Esophagus muscularis mucosa (tissue), 4 donors: ENCODE results near the gene SHLD2. TPM values are rescaled to one million over a fixed set of nuclear protein-coding genes. Genes with fewer than 3 reads are reported as not detected.
A peak's percentile ranks its signal among the peaks of the same experiment; 100 is the strongest.

Experiments
- DNase-seq: peaks from one replicate; pipeline ENCODE4 v3.0.0-alpha.2; 2017; ENCODE audit errors: extremely low spot score
- H3K27ac ChIP-seq, 4 donors: fragments of 200-600 bp; sonication (generic); replicated peaks in 1 of 4; 1 replicate in 3 of 4; 2 replicates in 1 of 4; pipeline ENCODE4 v1.5.1; 2016 to 2019; ENCODE audit warnings: mild to moderate bottlenecking in 1 of 4
- H3K27me3 ChIP-seq, 4 donors: fragments of 200-600 bp; sonication (generic); one replicate each; pipeline versions ENCODE4 v1.5.1 to v1.6.0; 2016 to 2019
- H3K36me3 ChIP-seq, 4 donors: fragments of 200-600 bp; sonication (generic); one replicate each; pipeline ENCODE4 v1.5.1; 2016 to 2019
- H3K4me1 ChIP-seq, 4 donors: fragments of 200-600 bp; sonication (generic); one replicate each; pipeline ENCODE4 v1.5.1; 2016 to 2019
- H3K4me3 ChIP-seq, 4 donors: fragments of 200-600 bp; sonication (generic); 1 replicate in 2 of 4; 2 replicates in 2 of 4; pipeline ENCODE4 v1.5.1; 2016 to 2019; ENCODE audit warnings: mild to moderate bottlenecking in 4 of 4, moderate library complexity in 1 of 4
- H3K9me3 ChIP-seq, 4 donors: fragments of 200-600 bp; sonication (generic); 1 replicate in 3 of 4; 2 replicates in 1 of 4; pipeline ENCODE4 v1.5.1; 2016 to 2019
- EP300 ChIP-seq: sonication (generic); formaldehyde crosslinking; IDR thresholded peaks from one replicate; pipeline ENCODE4 v1.6.1; 2017; ENCODE audit warnings: antibody characterized with exemption
- POLR2A ChIP-seq: fragments of 450-650 bp; IDR thresholded peaks from one replicate; pipeline ENCODE4 v1.6.1; 2017; ENCODE audit warnings: antibody characterized with exemption, moderate library complexity, mild to moderate bottlenecking, low read depth
- POLR2AphosphoS5 ChIP-seq, 2 donors: sonication (generic); formaldehyde crosslinking; IDR thresholded peaks; one replicate each; pipeline ENCODE4 v1.6.1; 2017; ENCODE audit warnings: antibody characterized with exemption in 2 of 2
- WGBS: methylation state at CpG from one replicate; pipeline ENCODE4 v1.1.5; 2018; 5-methylcytosine and 5-hydroxymethylcytosine counted together
- intact Hi-C: fragments of 100-400 bp; cut with DNase I; formaldehyde crosslinking; loops from one replicate; pipeline ENCODE4 v1.15.1; 2023
- total RNA-seq, 4 donors: library from RNA; depleted of rRNA; stranded (reverse); fragments of >200 nt; gene quantifications; one replicate each; pipeline versions ENCODE4 v1.1.0 to v1.2.1, GENCODE V29; 2016
- TF ChIP-seq, protein P1 (sequence below), 3 experiments: fragments of 200-600 bp in 2 of 3; fragments of 450-650 bp in 1 of 3; sonication (generic) in 2 of 3; IDR thresholded peaks; one replicate each; pipeline ENCODE4 v1.5.1; 2017 to 2019; ENCODE audit warnings: antibody characterized with exemption in 3 of 3, mild to moderate bottlenecking in 2 of 3, moderate library complexity in 1 of 3

SHLD2 gene
- total RNA-seq, 4 donors from 2014 or later, result 17.0 to 25.7 (median 22.8) TPM

DNA sequence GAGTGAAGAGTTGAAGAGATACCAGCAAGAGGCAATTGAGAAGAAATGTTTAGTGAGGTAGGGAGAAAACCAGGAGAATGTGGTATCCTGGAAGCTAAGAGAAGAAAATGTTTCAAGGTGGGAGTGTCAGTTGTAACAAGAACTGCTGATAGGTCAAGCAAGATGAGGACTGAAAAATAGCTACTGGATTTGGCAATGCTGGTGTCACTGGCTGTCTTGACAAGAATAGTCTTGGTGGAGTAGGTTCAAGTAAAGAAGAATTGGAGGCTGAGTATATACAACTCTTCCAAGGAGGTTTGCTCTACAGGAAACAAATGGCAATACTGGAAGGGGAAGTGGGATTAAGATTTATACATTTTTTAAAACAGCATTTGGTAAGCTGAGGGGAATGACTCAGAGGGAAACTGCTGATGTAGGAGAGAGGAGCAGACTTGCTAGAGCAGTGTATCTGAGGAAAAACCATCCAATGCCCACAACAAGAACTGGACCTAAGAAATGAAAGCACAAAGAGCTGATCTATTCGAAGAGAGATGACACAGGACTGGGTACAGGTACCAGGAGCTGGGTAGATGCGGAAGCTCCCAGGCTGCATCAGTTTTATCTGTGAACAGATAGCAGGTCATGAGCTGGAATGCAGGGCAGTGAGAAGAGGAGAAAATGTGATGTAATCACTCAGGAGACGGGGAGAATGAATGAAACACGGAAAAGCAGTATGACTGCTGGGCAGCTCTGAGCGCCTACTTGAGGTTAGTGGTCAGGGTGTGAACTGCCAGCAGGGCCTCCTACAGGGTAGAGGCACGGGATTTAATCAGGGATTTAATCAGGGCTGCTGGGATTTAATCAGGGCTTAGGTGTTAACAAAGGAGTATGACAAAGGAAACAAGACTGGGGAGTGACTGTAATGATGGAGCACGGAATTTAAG, 40.4 kb upstream of the SHLD2 start:
- no peaks in the 10 kb centered on the region for H3K27me3 ChIP-seq
- intact Hi-C loops, result no loop called here
- no peaks in the 10 kb centered on the region for H3K9me3 ChIP-seq
- peak; percentile 57 for DNase-seq
- peaks cover 47 to 97% (median 89%) of the 10 kb centered on the region in 4 donors for H3K36me3 ChIP-seq
- no peak overlapping the region for H3K4me3 ChIP-seq
- H3K27ac ChIP-seq, result peak overlapping the region in 1 of 4 donors; percentile 4
- TF ChIP-seq, protein P1, sequence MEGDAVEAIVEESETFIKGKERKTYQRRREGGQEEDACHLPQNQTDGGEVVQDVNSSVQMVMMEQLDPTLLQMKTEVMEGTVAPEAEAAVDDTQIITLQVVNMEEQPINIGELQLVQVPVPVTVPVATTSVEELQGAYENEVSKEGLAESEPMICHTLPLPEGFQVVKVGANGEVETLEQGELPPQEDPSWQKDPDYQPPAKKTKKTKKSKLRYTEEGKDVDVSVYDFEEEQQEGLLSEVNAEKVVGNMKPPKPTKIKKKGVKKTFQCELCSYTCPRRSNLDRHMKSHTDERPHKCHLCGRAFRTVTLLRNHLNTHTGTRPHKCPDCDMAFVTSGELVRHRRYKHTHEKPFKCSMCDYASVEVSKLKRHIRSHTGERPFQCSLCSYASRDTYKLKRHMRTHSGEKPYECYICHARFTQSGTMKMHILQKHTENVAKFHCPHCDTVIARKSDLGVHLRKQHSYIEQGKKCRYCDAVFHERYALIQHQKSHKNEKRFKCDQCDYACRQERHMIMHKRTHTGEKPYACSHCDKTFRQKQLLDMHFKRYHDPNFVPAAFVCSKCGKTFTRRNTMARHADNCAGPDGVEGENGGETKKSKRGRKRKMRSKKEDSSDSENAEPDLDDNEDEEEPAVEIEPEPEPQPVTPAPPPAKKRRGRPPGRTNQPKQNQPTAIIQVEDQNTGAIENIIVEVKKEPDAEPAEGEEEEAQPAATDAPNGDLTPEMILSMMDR (IDR thresholded peaks at IDR 0.05), result peak in 1 of 3 experiments; percentile 3
- TF ChIP-seq POLR2A (no peak), POLR2AphosphoS5 (IDR thresholded peaks at IDR 0.05) (no peak)
- 68% methylated on average over 7 of the region's 7 CpGs for WGBS
- H3K4me1 ChIP-seq, result peaks cover 0 to 11% (median 3%) of the 10 kb centered on the region in 4 donors

DNA sequence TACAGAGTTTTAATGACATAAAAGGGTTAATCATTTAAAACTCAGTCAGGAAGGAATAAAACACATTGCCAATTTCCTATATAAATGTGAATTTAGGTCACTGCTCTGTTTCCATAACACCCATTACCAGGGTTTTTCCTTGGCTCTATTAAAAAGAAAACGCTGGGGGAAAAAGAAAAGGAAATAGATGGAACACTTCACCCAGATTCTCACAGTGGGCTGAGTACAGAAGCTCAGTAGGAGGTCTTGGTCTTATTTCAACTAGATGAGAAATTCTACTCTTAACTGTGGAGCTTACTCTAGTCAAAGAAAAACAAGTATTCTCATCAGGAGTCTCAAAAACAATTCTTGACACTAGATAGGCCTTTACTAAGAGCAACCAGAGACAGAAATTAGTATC, 36.8 kb upstream of the SHLD2 start:
- no peak for TF ChIP-seq EP300
- TF ChIP-seq POLR2A, result no peak
- TF ChIP-seq, protein P1 (IDR thresholded peaks at IDR 0.05), result no peak
- no peak for TF ChIP-seq POLR2AphosphoS5 (IDR thresholded peaks at IDR 0.05)
- Histone ChIP-seq H3K27ac (no peak overlapping the region), H3K4me1 (peaks cover 0 to 8% (median 3%) of the 10 kb centered on the region in 4 donors), H3K4me3 (no peak overlapping the region), H3K36me3 (peaks cover 59 to 100% (median 96%) of the 10 kb centered on the region in 4 donors), H3K9me3 (no peaks in the 10 kb centered on the region), H3K27me3 (no peaks in the 10 kb centered on the region)
- WGBS, result 59% methylated on average over 1 of the region's 1 CpG
- no peak for DNase-seq
- intact Hi-C loops, result no loop called here

DNA sequence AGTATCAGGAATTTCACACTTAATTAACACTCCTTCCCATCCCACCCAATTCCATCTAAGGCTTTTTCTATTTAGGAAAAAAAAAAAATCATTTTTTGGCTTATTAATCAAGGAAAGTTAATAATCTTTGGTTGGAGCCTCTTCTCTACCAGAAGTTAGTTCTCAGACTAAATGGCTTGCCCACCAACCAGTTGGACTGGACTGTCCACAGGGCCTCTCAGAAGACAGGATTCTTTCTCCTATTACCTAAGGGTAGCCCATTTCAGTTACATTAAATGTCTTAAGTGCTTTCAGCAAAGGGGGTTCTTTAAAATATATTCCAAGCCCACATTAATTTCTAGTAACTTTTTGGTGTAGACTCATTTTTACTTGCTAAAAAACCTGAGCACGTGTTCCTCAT, 35.6 kb upstream of the SHLD2 start:
- 100% methylated on average over 1 of the region's 1 CpG for WGBS
- Histone ChIP-seq H3K27ac (no peak overlapping the region), H3K4me3 (no peak overlapping the region), H3K4me1 (peaks cover 0 to 6% (median 0%) of the 10 kb centered on the region in 4 donors), H3K27me3 (no peaks in the 10 kb centered on the region), H3K9me3 (no peaks in the 10 kb centered on the region), H3K36me3 (peaks cover 64 to 100% (median 96%) of the 10 kb centered on the region in 4 donors)
- intact Hi-C loops, result no loop called here
- TF ChIP-seq EP300, result no peak
- no peak for TF ChIP-seq POLR2AphosphoS5 (IDR thresholded peaks at IDR 0.05)
- TF ChIP-seq, protein P1 (IDR thresholded peaks at IDR 0.05), result no peak
- TF ChIP-seq POLR2A, result no peak
- DNase-seq, result no peak

DNA sequence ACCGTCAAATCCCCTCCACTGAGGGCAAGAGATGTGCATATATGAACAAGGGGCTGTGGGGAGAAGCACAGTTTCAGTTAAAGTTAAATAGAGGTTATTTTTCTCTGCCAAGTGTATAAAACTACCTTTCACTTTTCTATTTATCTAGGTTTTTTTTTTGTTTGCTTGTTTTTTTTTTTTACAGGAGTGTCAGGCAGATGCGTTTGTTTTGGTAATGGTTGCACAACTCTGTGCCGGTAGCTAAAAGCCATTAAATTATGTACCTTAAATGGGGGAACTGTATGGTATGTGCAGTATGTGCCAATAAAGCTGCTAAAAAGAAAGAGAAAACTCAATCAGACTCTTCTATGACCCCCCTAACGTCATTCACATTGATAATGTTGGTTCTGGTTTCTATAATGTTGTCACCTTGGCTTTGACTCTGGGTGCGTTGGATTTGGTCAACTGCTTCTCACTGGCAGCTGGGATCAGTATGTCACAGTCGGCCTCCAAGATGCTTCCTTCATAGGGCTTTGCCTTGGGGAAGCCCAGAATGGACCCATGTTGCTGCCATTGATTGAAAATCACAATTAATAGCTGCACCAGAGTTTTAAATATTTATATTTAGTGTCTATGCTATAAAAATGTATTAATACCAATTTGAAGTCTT, 34.6 kb upstream of the SHLD2 start:
- WGBS, result 94% methylated on average over 6 of the region's 6 CpGs
- intact Hi-C loops, result no loop called here
- TF ChIP-seq, protein P1 (IDR thresholded peaks at IDR 0.05), result no peak
- TF ChIP-seq EP300 (no peak), POLR2AphosphoS5 (IDR thresholded peaks at IDR 0.05) (no peak), POLR2A (no peak)

More for the DNA sequence above, 34.6 kb upstream of the SHLD2 start:
- Histone ChIP-seq H3K9me3 (no peaks in the 10 kb centered on the region), H3K4me3 (no peak overlapping the region), H3K27ac (no peak overlapping the region), H3K4me1 (no peaks in the 10 kb centered on the region), H3K36me3 (peaks cover 67 to 99% (median 95%) of the 10 kb centered on the region in 4 donors), H3K27me3 (no peaks in the 10 kb centered on the region)
- DNase-seq, result no peak
